Neural cell (in vitro differentiated cells): ENCODE measurements around the gene ATP1A1. TPM values are rescaled to one million over a fixed set of nuclear protein-coding genes. Genes with fewer than 3 reads are reported as not detected.

ENCODE experiments used
- polyA plus RNA-seq: library from polyadenylated mRNA; depleted of rRNA; stranded (reverse); fragments of >200 nt; gene quantifications from 2 replicates; pipeline ENCODE4 v1.2.3, GENCODE V29; 2014
- small RNA-seq, 3 experiments: library from RNA; depleted of rRNA; stranded (forward); fragments of <200 nt; gene quantifications; one replicate each; pipeline ENCODE3, GENCODE V24; 2012

Gene ATP1A1
- polyA plus RNA-seq, 1 donor from 2014 or later: 44.2 TPM

Small RNAs within 50 kb of the gene (small RNA-seq; reads per million reads assigned to genes)
- gene RF00019: 0 to 1.2 (median 0) reads per million in 3 experiments
- 0 reads per million in 3 experiments for gene RNU6-817P

Other genes with a start within 250 kb of the ATP1A1 start
- 1.8 and 2.0 TPM in 2 replicates for gene CD58, start 197.8 kb downstream of the ATP1A1 start, polyA plus RNA-seq